Upper lobe of left lung (tissue), 4 donors: Measurements from ENCODE around the gene SIAH3.
"Not testable (repeated sequence)": the region's sequence is repeated elsewhere in the genome, so short reads cannot be mapped to it uniquely, and the experiment has no call there.

Source experiments
- CTCF ChIP-seq, 6 experiments: fragments of 450-650 bp in 4 of 6; fragments of 200-600 bp in 2 of 6; sonication (generic) in 2 of 6; IDR thresholded peaks; one replicate each; pipeline ENCODE4 v1.5.1; 2016 to 2019; ENCODE audit warnings: antibody characterized with exemption in 6 of 6
- EP300 ChIP-seq, 4 donors: sonication (generic); formaldehyde crosslinking; IDR thresholded peaks; one replicate each; pipeline ENCODE4 v1.5.1; 2017; ENCODE audit warnings: antibody characterized with exemption in 4 of 4, control low read depth in 2 of 4

GRCh38 chr13:45756498-45756897, 95.1 kb downstream of the SIAH3 start:
- TF ChIP-seq CTCF, EP300 (IDR thresholded peaks at IDR 0.05): not testable (repeated sequence)
